A375 (cell line): ENCODE measurements around the gene RNU11. TPM values are rescaled to one million over a fixed set of nuclear protein-coding genes. Genes with fewer than 3 reads are reported as not detected.

ENCODE experiments used
- small RNA-seq: library from RNA; depleted of rRNA; stranded (forward); fragments of <200 nt; gene quantifications from one replicate; pipeline ENCODE3, GENCODE V24; 2014
- total RNA-seq: library from RNA; depleted of rRNA; stranded (reverse); fragments of >200 nt; shearing (Covaris generic); gene quantifications from 2 replicates; pipeline ENCODE4 v1.2.3, GENCODE V29; 2014; rRNA removed

RNU11 gene
- total RNA-seq: not detected in 2 replicates

GRCh38 chr1:28648474-28649198 is at the start of gene RNU11:
TSS of gene RNU11 (plus strand) at chr1:28648600.

DNA sequence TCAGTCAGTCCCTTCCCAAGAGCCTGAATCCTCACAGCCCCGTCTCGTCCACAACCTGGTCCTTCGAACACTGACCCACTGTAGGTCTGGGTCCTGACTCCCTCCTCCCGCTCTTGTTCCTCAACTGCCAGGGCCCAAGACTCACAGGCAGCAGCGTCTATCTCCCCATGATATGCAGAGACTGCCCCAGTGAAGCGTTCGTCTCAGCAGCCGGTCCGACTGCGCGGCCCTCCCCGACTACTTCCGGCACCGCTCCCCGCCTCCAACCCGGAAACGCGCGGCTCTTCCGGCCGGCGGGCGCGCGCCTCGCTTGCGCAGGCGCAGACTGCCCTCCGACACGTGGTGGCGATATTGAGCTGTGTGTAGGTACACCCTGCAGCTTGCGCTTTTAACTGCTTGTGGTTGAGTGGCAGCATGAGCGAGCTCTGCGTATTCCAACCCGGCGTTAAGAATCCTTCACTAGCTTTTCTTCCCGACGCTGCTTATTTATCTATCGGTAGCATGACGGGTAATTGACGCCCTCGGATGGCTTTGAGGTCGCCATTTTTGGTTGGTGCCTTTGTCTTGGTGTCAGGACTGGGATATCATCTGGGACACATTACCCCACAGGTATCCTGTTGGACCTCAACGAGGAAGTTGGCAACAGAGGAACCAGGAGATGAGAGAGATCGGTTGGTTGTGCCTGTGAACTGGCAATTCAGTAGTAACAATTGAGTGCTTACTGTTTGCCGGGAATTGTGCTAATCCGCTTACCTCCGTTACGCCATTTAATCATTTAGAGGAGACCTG is 5.4 kb upstream of the RNU11 start, which contains the start of gene TAF12:
TSS of gene TAF12 (minus strand) at position 221 of the 789 bp plus-strand sequence. CDS start 20,986 bp downstream, outside the sequence.

DNA sequence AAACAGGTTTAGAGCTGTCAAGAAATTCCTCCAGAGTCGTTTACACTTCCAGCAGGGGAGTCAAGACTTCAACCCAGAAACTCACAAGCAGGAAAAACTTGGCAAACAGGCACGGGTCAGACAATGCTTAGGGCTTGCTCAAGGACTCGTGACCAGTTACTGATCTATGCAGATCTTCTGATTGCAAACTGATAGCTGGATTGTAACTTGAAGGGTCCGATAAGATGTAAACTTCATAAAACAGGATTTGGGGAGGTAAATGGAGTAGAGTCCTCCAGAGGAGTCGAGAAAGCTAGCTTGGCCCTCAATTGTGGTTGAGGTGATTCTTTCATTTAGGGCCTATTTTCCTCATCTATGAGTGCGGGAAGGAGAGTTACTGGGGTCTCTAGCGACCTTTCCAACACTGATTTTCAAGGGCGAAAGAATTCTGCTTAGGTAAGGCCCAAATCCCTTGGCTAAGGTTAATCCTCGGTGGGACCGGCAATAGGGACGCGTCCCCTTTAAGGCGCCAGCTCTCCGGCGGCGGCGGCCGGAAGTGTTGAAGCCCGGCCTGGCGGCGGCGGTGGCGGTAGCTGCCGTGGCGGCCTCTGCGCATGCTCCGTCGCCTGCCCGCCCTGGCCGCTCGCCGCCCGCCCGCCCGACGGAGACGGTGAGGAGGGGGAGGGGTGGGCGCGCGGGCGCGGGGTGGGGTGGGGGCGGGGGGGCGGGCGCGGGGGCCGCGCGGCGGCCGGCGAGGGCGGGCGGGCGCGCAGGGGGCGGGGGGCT is 20.0 kb downstream of the RNU11 start, which contains the start of gene GMEB1:
TSS of gene GMEB1 (plus strand) at position 594 of the 765 bp plus-strand sequence. CDS start 14,829 bp downstream, outside the sequence.

Small RNAs within 50 kb of the gene (small RNA-seq; reads per million reads assigned to genes)
- gene RF00422: not detected
- gene RNU11: not detected

Other genes with a start within 250 kb of the RNU11 start
- 79.6 and 80.3 TPM in 2 replicates for gene RCC1, start 142.6 kb upstream of the RNU11 start, total RNA-seq
- 24.7 and 28.3 TPM in 2 replicates for gene TRNAU1AP, start 95.5 kb upstream of the RNU11 start, total RNA-seq
- gene RAB42, start 56.3 kb upstream of the RNU11 start, total RNA-seq: 0.27 TPM in 1 of 2 replicates, not detected in the other
- 40.2 and 46.8 TPM in 2 replicates for gene TAF12, start 5.5 kb upstream of the RNU11 start, total RNA-seq
- gene GMEB1, start 20.2 kb downstream of the RNU11 start, total RNA-seq: 6.7 and 8.6 TPM in 2 replicates
- gene YTHDF2, start 88.3 kb downstream of the RNU11 start, total RNA-seq: 59.2 TPM in 2 replicates
- 6.7 and 6.9 TPM in 2 replicates for gene OPRD1, start 163.6 kb downstream of the RNU11 start, total RNA-seq